ENCODE measurements around the gene FBXO45.
A peak's percentile ranks its signal among the peaks of the same experiment; 100 is the strongest.
"Not testable (repeated sequence)": the region's sequence is repeated elsewhere in the genome, so short reads cannot be mapped to it uniquely, and the experiment has no call there.

Gene FBXO45

DNA sequence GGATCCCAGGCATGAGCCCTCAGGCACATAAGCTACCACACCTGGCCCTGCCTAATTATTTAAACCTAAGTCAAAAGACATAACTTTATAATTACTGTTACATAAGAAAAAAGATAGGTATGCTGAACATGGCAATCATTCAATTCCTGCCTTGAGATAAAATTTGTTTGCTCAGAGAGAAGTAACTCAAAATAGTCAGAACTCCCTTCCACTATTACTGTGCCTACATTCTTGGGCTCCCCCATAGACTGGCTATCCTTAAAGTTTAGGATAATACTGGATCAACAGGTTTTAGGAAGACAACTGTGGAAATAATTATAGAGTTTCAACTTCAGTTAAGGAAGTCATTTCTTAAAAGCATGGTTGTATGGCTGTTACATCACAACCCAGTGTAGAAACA lies 10.0 kb upstream of the FBXO45 start:
- DNase-seq, result no peak

DNA sequence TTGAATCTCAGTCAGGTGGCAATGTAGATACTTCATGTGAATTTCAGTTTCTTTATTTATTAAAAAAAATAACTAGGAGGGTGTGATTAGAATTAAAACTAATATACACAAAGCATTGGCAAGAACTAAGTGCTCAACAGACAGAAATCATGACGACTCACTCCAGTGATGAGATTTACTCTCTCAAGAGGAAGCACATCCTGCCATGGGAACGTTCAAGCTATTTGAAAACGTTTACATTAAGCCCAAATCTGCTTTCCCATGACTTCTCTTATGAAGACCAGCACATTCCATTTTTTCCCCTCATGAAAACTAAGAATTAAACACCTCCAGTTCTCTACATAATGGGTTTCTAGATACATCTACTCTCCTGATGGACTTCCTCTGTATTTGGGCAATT lies 8.6 kb upstream of the FBXO45 start:
- DNase-seq, result no peak

DNA sequence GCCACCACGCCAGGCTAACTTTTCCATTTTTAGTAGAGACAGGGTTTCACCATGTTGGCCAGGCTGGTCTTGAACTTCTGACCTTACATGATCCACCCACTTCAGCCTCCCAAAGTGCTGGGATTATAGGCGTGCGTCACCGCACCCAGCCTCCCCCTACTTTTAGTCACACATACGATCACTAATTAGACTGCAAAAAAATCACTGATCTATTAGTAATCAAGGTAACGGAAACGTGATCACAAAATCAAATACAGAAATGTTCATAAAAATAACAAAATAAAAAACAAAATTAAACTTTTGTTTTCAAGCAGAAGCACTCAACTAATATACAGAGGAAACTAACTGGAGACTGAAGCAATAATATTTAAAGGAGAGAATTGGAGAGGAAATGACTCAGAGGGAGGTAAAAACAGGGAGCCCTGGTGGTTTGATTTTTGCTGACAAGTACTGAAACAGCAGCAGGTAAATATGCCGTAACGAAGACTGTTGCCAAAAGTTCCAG lies 4.7 kb upstream of the FBXO45 start:
- peak; percentile 31 for DNase-seq

DNA sequence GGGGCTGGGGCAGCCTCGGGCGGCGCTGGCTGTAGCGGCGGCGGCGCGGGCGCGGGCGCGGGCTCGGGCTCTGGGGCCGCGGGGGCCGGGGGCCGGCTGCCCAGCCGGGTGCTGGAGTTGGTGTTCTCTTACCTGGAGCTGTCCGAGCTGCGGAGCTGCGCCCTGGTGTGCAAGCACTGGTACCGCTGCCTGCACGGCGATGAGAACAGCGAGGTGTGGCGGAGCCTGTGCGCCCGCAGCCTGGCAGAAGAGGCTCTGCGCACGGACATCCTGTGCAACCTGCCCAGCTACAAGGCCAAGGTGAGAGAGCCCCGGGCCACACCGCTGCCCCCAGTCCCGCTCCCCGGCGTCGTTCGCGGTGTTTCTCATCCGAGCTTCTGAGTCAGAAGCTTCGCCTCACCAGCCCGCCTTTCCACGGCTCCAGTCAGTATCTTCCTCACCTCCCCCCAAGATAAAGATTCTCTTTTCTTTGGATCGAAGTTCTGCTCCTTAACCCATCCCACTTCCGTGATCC lies 600 bp downstream of the FBXO45 start:
- DNase-seq, result peak; percentile 66

DNA sequence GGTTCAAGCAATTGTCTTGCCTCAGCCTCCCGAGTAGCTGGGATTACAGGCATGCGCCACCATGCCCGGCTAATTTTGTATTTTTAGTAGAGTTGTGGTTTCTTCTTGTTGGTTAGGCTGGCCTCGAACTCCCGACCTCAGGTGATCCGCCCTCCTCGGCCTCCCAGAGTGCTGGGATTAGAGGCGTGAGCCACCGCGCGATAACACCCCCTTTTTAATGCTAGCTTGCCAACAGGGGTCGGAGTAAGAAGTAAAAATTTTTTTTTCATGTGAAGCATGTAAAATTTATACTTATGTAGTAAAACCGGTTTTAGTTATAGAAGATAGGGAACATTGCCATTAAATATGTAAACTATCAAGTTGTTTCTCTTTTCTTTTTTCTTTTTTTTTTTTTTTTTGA lies 1.9 kb downstream of the FBXO45 start:
- DNase-seq, result not testable (repeated sequence)

DNA sequence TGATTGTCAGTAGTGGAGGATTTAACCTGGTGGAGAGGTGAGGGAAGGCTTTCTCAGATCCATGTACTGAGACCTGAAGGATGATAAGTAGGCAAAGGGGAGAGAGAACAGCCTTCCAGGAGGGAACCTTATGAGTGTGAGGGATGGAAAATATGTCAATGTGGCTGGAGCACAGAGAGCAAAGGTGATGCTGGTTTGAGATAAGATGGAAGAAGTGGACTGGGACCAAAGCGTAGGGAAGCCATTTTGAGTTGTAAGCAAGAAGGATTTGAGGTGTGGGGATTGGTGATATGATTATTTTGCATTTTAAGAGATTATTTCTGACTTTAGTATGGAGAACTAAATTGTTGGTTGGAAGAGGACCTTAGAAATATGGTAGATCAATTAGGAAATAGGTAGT lies 3.9 kb downstream of the FBXO45 start:
- no peak for DNase-seq

DNA sequence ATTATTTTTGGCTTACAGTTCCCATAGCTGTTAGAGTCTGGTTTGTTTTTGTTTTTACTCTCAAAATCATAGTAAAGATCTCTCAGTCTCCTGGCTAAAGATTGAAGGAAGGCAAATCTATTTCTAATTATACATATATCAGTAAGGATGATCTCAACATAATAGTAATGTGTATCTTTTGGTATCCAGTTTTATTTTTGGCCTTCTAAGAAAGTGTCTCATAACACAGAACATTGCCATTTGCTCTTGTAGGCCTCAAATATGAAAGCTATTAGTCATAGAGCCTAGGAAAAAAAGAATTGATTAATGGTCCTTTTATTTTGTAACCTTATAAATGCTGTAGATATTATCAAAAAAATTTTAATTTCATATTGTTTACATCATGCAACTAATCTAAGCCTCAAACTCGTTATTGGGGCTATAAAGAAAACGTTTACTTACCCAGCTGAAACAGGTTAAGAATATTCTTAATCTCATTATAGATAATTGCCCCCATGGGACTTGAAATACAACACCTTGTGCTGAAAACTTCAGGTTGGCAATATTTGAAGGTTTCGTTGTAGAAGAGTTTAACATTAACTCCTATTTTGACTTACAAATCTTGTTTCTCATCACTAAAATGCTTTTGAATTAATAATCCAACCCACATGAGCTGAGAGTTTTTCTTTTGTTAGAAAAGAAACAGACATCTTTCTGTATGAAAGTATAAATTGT lies 16.7 kb downstream of the FBXO45 start:
- no peak for DNase-seq

DNA sequence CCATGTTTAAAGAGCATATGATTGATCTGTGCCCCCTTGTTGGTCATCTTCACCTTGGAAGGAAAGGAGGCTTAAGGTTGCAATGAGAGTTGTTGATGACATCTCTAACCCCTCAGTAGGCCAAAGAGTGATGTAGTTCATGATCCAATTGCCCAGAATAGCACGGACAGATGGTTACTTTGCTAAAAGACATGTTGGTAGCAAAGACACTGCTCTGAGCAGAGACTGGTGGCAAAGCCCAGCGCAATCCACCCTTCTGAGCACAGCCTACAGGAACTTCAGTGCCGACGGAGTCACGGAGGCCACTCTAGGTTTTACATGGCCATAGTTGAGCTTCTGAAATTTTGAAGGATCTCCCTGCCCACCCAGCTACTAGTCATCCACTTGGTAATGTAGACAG lies 21.8 kb downstream of the FBXO45 start:
- no peak for DNase-seq

DNA sequence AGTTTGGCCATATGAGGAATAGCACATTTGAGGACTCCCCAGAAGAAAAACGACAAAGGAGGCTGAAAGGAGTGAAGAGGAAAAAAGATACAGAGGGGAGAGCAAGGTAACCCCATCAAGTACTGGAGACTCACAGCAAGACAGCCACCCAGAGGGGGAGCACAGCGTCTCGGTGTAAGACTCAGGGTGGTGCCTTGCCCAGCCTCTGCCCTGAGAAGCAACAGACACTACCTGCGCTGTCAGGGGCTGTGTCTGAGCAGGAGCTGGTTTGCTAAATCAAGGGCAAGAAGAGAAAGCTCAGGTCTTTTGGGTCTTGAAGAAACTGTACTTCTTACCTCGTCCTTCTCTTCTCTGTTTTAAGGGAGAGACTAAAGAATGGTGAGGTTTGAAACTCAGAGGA lies 27.9 kb downstream of the FBXO45 start:
- no peak for DNase-seq

DNA sequence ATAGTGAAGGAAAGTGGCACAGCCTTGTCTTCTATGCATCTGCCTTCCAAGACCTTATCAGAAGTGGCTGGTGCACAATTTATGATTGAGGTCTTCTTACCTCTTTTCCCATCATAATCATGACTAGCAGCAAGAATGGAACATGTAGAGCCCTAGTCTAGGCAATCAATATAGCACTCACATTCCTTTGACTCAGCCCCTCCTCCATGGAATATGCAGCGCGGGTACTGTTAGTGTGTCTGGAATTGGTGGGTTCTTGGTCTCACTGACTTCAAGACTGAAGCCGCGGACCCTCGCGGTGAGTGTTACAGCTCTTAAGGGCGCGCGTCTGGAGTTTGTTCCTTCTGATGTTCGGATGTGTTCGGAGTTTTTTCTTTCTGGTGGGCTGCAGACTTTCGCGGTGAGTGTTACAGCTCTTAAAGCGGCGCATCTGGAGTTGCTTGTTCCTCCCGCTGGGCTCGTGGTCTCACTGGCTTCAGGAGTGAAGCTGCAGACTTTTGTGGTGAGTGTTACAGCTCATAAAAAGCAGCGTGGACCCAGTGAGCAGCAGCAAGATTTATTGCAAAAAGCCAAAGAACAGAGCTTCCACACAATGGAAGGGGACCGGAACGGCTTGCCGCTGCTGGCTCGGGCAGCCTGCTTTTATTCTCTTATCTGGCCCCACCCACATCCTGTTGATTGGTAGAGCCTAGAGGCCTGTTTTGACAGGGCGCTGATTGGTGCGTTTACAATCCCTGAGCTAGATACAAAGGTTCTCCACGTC lies 29.7 kb downstream of the FBXO45 start:
- DNase-seq, result peak; percentile 59

DNA sequence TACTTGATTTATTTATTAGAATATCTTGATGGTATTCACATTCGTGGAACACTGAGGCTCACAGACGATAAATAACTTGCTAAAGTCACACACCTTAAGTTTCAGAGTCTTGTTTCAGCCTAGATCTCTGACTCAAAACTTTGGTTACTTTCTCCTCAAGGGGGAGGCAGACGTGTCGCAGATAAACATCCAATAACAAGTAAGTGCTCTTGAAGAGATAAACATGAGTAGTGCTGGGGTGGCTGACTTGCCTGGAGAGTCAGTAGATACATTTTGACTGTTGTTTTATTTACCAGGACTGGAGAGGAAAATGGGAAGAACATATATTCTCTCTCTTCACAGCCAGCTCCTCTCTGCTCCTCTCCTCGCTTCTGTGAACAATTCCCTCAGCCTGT lies 31.3 kb downstream of the FBXO45 start:
- DNase-seq, result no peak

DNA sequence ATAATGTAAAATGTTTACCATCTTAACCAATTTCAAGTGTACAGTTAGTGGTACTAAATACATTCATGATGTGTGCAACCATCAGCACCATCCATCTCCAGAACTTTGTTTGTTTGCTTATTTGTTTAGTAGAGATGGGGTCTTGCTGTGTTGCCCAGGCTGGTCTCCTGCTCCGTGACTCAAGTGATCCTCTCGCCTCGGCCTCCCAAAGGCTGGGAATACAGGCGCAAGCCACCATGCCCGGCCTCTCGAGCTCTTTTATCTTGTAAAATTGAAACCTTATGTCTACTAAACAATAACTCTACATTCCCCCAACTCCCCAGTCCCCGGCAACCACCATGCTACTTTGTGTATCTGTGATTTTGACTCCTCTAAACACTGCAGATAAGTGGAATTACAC lies 31.9 kb downstream of the FBXO45 start:
- no peak for DNase-seq

DNA sequence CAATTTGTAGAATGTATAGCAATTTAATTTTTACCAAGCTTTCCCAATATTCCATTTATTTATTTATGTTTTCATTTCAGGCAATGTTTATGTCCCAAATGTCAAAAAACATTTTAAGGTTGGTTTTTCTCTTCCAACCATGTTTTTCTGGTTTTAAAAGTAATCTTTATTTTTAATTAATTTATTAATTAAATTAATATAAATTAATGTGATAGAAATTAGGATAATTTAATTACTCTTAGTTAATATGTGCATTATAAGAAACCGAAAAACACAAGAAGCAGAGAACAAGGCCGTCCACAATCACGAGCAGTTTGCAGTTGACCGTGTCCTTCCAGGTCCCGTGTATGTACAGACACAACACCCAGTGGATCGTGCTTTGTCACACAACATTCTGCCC lies 34.2 kb downstream of the FBXO45 start:
- DNase-seq, result no peak

DNA sequence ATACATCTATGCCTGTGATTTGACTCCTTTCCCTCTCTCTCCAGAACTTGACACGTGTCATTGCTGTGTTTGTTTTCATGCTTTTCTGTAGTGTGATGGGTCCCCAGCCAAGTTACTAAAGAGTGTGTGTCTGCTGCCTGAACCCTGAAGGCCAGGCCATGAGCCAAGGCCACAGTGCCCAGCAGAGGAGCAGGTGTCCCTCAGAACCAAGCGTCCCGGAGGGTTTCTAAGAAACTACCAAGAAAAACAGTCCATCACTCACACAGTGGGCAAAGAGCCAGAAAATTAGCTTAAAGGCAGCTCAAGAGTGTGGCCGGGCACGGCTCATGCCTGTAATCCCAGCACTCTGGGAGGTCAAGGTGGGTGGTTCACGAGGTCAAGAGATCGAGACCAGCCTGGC lies 35.2 kb downstream of the FBXO45 start:
- no peak for DNase-seq

DNA sequence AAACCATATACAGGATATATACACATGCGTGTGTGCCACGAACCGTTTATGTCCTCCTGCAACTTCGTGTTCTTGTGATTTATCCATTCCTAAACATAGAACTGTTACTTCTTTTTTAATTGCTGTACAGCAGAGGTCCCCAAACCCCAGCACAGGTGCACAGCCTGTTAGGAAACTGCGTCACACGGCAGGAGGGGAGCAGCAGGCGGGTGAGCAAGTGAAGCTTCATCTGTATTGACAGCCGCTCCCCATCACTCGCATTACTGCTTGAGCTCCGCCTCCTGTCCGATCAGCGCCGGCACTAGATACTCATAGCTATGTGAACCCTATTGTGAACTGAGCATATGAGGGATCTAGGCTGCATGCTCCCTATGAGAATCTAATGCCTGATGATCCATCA lies 36.1 kb downstream of the FBXO45 start:
- peak; percentile 57 for DNase-seq

DNA sequence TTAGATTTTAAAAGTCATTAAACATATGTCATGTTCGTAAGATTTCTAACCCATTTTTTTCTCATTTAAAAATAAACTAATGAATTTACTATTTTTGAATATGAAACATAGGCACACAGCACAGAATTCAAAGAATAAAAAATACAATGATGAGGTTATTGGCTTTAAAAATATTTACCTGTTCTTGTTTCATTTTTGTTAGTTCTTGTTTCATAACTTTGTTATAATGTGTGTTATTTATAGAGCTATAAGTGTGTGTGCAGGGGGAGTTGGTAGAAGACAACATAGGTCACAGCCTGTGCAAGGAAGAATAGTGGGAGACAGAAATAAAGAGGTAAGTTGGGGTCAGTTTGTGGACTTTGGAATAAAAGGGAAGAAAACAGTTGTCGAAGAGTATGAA lies 40.2 kb downstream of the FBXO45 start:
- no peak for DNase-seq

DNA sequence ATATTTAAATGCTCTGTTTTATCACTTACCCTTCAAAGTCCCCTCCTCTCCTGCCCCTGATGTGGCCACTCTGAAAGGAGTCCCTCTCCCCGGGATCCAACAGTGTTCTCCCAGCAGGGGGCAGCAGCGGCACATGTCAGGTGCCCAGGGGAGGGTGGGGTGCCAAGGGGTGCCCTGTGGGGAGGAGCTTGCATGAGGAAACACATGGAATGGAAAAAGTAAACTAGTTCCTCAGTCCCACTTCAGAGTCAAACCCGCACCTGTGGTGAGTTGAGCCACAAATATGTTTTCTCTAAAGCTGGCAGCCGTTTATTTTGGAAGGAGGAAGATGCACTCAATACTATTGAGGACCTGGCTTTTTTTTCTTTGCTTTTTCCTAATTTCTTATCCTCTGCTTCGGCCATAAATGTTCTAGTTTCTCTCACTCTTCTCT lies 40.9 kb downstream of the FBXO45 start:
- peak; percentile 99 for DNase-seq

DNA sequence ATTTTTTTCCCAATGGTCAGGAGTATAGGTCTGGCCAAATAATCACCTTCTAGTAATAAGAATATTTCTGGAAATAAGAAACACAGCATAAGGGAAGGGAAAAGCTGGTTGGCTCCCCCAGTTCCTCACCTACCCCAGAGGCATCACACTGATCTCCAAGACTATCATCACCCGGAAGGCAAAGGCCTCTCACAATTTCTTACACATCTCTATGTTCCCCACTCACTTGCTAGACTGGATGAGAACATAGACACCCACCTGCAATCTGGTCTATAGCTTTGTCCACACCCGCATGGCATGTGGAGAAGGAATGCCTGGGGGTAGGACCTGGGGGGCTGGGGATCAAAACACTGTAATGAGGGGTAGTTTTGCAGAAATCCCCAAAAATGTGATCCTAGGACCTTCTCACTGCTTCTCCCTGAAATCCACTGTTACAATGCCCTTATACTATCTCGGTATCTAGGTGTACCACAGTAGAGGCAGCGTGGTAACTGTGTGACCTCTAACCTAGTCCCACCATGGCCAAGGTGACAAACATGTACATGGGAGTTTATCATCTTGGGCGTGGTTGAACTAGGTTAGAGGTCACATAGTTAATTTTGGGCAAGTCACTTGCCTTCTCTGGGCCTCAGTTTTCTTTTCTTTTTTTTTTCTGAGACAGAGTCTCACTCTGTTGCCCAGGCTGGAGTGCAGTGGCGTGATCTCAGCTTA lies 41.5 kb downstream of the FBXO45 start:
- no peak for DNase-seq

DNA sequence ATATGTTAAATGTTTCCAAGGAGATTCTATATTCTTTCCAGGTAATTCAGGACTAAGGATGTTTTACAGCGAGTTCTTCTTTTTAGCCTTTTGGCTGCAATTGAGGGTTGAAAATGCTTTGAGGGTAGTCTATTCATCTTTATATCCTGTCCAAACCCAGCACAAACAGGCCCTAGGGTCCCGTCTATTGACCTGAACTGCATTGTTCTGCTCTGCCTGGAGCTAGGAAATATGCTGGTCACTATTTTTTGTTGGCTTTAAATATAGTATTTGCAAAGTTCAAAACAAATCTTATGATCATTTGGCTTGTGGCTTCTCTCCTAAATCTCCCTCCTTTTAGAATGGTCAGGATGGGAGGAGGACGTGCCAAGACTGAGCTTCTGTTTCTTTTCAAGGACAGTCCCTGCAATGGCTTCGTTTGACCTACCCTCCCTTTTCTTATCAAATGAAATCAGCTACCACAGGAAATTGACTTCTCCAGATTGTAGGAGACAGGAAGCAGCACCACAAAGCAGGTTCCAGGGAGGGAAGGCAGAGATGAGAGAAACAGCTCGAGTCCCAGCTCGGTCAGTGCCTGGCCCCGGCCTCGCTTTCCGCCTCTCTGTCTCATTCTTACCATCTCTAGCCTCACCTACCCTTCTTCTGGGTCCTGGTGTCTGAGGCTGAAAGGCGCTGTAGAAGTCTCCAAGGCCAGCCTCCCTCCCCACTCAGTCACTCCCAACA lies 43.5 kb downstream of the FBXO45 start:
- DNase-seq, result no peak

DNA sequence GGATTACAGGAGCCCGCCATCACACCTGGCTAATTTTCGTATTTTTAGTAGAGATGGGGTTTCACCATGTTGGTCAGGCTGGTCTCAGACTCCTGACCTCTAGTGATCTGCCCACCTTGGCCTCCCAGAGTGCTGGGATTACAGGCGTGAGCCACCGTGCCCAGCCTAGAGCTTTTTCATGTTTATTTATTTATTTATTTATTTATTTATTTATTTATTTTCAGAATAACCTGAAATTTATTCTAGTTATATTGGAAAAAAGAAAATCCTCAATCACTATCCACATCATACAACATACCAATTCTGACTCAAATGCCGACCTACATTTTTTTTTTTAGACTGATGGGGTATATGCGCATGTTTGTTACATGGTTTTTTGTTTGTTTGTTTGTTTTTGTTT lies 46.8 kb downstream of the FBXO45 start:
- not testable (repeated sequence) for DNase-seq

DNA sequence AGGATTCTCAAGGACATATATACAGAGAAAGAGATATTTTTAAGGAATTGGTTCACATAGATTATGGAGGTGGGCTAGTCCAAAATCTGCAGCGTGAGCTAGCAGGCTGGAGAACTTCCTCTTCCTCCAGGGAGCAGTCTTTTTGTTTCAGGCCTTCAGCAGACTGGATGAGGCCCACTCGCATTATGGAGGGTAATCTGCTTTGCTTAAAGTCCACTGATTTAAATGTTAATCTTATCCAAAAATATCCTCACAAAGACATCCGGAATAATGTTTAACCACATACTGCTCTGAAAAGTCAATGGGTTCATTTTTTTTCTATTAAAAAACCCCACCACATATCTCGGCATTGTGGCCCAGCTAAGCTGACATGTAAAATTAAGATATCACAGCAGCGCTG lies 48.8 kb downstream of the FBXO45 start:
- DNase-seq, result no peak

DNA sequence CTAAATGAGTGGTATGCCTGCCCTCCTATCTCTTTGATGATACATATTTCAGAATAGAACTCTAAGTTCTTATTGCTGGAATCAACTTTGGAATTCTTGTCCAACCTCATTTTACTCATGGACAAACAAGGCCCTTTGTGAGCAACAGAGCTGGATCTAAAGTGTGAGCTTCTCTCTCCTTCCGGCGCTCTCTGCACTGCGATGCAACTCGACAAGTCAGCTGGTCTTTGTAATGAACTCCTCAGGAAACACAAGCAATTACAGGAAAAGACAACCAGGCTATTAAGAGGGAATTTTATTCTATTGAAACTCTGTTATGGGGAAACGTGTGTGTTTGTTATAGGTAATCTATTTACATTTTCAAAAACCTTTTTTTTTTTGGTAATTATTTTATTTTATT lies 50.8 kb downstream of the FBXO45 start:
- no peak for DNase-seq

DNA sequence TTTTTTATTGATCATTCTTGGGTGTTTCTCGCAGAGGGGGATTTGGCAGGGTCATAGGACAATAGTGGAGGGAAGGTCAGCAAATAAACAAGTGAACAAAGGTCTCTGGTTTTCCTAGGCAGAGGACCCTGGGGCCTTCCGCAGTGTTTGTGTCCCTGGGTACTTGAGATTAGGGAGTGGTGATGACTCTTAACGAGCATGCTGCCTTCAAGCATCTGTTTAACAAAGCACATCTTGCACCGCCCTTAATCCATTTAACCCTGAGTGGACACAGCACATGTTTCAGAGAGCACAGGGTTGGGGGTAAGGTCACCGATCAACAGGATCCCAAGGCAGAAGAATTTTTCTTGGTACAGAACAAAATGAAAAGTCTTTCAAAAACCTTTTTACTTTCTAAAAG lies 51.2 kb downstream of the FBXO45 start:
- DNase-seq, result not testable (repeated sequence)
